Measurements from ENCODE around the gene TCF12.

TCF12 gene

DNA sequence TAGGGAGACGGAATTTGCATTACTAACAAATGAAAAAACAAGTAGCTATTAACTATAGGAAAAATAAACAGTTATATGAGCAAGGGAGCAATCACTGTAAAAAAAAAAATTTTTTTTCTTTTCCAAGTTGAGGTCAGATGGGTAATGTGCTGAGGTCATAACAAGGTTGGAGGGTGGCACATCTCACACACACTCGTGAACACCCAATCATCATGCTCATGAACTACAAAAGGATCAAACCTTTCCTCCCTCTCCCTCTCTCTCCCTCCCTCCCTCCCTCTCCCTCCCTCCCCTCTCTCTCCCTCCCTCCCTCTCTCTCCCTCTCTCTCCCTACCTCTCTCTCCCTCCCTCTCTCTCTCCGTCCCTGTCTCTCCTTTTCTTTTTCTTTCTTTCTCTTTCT lies 360.0 kb downstream of the TCF12 start:
- DNase-seq, result no peak

- no peak for DNase-seq
Measured at GRCh38 chr15:57280464-57280863, 362.0 kb downstream of the TCF12 start.

GRCh38 chr15:57281321-57281720 lies 362.9 kb downstream of the TCF12 start:
- no peak for DNase-seq

- no peak for DNase-seq
Measured at GRCh38 chr15:57282686-57283085, 364.2 kb downstream of the TCF12 start.

- no peak for DNase-seq
Measured at GRCh38 chr15:57283774-57284503, 365.5 kb downstream of the TCF12 start.

- no peak for DNase-seq
Measured at GRCh38 chr15:57284535-57284934, 366.1 kb downstream of the TCF12 start.

- no peak for DNase-seq
Measured at GRCh38 chr15:57285386-57285785, 366.9 kb downstream of the TCF12 start.

GRCh38 chr15:57286446-57287122 lies 368.1 kb downstream of the TCF12 start:
- no peak for DNase-seq

GRCh38 chr15:57287123-57287521 lies 368.7 kb downstream of the TCF12 start:
- no peak for DNase-seq

DNA sequence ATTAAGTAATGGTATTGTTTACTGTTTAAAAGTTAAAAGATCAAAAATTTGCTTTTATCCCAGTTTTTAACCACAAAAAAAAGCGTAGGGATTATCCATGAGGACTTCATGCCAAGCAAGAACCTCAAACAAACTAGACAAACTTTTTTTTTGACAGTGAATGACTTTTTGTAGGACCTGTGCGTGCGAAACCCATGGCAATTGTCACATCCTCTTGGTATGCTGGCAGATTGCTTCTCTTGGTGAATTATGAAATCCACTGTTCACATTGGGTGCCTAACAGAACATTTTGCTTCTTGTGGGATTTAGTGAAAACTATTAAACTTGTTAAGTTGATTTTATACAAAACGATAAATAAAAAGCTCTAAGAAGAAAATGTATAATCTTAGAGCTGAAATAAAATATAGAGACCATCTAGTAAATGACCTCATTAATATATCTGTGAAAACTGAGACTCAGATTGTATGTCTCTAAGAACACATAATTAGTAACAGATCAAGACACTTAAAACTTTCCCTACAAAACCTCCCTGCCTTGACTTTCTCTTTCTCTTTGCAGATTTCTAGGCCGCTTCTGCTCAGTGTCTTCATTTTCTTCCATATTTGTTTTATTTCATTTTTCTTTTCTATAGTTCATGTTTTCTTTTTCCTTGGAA lies 370.6 kb downstream of the TCF12 start:
- DNase-seq, result no peak

- no peak for DNase-seq
Measured at GRCh38 chr15:57290187-57290586, 371.7 kb downstream of the TCF12 start.

GRCh38 chr15:57290826-57291225 lies 372.4 kb downstream of the TCF12 start:
- no peak for DNase-seq

- DNase-seq, result no peak
Measured at GRCh38 chr15:57296473-57297162, 378.2 kb downstream of the TCF12 start.

DNA sequence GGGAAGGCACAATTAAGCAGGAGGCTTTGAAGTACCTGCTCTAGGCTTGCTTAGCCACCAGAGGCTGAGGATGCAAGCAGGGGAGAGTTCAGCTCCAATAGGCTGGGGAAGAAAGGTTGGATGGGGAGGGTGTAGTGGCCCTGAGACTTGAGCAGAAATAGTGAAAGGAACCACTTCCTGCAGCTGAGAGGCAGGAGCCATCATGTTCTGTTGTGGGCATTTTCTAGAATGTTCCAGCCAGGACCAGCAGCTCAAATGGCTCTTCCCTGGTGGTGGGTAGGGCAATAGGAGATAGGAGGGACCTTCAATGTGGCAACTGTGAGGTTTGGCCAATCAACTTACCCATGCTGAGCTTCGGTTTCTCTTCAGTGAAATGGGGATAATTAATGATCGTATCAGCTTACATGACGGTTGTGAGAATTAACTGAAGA lies 378.7 kb downstream of the TCF12 start:
- DNase-seq, result no peak

DNA sequence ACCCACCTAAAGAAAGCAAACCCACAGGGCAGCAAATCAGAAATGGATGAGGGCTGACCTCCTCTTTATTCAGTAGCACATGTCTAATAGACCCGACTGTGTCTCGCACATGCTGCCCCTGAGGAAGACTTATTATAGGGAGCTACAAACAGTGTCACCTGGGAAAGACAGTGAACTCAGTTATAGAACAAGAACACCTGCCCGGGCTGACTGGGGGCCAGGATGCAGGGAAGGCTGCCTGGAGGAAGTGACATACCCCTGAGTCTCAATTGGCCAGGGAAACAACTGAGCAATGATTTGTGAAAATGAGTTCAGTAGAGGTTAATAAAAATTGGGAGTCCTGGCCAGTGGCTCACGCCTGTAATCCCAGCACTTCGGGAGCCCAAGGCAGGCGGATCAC lies 379.2 kb downstream of the TCF12 start:
- DNase-seq, result no peak

DNA sequence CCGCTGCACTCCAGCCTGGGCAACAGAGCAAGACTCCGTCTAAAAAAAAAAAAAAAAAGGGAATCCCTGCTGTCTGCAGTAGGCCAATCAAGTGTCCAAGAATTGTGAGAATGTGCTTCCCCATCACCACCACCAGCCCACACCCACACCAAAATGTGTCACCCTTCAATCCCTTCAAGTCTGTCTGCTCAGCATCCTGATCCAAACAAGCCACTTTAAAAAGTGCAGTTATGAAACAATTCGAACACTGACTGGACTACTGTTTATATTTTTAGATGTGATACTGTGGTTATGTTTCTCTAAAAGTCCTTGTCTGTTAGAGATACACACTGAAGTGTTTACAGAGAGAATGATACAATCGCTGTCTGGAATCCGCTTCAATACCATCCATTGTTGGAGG lies 379.8 kb downstream of the TCF12 start:
- no peak for DNase-seq

DNA sequence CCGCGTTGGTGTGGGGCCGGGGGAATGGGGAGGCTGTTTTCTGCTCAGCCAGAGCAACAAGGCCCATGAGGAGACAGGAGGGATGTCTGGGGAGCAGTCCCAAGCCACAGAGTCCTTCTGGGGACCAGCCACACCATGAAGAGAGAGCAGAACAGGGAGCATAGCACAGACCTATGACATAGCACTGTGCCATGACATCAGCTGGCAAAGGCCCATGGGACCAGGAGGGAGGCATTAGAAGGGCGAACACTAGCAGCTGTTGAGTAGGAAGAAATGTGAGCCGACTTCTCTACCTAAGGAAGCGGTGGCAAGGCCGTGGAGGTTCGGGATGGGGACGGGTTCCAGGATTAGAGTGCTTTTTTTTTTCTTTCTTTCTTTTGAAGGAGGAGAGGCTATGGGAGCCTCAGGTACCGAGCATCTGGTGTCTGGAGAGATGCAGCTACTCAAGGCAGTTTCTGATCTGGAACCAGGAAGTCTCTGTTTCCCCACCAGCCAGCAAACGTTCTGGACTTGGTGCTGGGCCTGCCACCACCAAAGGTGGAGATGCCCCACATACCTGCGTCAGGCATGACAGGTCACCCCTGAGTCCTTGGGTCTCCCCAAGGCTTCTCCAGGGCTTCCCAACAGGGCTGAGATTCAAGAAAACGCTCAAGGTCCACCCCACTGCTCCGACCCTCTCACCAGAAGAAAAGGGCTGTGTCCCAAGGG lies 380.6 kb downstream of the TCF12 start:
- no peak for DNase-seq

DNA sequence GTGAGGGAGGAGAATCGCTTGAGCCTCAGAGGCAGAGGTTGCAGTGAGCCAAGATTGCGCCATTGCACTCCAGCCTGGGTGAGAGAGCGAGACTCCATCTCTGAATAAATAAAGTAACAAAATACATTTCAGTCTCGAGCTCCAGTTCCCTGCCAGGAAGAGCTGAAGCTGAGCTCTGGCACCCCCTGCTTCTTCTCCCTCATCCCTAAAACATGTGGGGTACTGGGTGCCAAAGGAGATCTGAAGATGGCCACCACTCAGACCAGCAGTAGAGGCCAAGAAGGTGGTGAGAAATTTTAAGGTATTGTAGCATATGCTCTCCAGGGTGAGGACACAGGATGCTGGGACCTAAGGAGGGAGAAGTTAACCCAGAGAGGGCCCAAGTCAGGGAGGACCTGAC lies 382.9 kb downstream of the TCF12 start:
- DNase-seq, result no peak

- no peak for DNase-seq
Measured at GRCh38 chr15:57302640-57303257, 384.3 kb downstream of the TCF12 start.

DNA sequence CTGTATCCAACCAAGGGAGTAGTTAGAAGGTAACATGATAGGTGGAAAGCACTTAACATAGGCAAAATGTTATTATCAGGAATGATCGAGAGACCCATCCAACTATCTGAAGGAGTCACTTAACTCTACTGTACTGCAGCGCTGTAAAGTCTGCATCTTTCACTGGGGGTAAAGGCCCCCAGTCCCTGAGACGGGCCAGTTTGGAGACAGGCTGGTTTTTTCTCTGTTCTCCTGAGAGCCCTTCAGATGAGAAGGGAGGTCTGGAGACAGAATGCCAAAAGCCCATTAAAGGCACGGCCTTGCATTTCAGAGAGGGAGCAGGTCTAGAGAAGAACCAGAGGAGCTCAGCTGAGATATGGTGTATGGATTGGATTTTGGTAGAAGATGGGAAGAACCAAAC lies 386.6 kb downstream of the TCF12 start:
- DNase-seq, result no peak

GRCh38 chr15:57306161-57306943 lies 387.9 kb downstream of the TCF12 start:
- peak; percentile 40 for DNase-seq
